ENCODE data around the gene C5orf47.

DNA sequence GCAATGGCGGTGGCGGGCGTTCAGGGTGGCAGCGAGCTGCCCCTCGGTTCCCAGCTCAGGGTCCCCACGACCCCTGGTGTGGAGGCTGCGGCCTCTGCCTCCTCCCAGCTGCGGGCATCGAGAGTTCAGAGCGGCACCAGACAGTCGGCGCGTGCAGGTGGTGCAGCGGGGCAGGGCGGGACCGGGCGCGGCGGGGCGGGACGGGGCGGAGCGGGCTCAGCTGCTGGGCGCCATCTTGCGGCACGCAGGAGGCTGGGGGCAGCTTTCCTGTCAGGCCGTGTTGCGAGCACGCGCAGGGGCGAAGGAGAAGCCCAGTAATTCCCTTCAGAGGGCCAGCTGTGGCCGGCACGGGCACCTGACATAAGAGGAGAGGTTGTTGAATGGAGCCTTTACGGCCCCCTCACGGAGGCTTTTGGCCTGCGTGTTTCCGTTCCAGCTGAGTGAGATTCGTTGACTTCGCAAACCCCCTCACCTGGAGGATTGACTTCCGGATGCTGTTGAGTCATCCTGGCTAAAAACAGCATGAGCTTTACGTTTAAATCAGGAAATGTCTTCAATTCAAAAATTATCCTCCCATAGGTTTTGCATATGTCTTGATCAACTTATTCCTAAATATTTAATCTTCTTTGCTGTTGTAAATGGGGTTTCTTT is 587 bp downstream of the C5orf47 start:
- TF ChIP-seq, protein P1, sequence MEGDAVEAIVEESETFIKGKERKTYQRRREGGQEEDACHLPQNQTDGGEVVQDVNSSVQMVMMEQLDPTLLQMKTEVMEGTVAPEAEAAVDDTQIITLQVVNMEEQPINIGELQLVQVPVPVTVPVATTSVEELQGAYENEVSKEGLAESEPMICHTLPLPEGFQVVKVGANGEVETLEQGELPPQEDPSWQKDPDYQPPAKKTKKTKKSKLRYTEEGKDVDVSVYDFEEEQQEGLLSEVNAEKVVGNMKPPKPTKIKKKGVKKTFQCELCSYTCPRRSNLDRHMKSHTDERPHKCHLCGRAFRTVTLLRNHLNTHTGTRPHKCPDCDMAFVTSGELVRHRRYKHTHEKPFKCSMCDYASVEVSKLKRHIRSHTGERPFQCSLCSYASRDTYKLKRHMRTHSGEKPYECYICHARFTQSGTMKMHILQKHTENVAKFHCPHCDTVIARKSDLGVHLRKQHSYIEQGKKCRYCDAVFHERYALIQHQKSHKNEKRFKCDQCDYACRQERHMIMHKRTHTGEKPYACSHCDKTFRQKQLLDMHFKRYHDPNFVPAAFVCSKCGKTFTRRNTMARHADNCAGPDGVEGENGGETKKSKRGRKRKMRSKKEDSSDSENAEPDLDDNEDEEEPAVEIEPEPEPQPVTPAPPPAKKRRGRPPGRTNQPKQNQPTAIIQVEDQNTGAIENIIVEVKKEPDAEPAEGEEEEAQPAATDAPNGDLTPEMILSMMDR (conservative IDR thresholded peaks at IDR 0.05 in 1 of 2, IDR thresholded peaks at IDR 0.05 in 1 of 2; ENCODE audit: extremely low read depth in 1 of 2, insufficient read depth in 1 of 2, low read depth in 1 of 2, low read length in 2 of 2), result no peak
- TF ChIP-seq EZH2 (IDR thresholded peaks at IDR 0.05; ENCODE audit: borderline replicate concordance, low read length), result no peak

Data from mammary epithelial cell (primary cell).